Activated naive CD8-positive, alpha-beta T cell treated with anti-CD3 and anti-CD28 coated beads for 36 hours (primary cell): ENCODE measurements around the gene MISP. TPM values are rescaled to one million over a fixed set of nuclear protein-coding genes. Genes with fewer than 3 reads are reported as not detected.

Experiments
- DNase-seq: peaks from one replicate; pipeline ENCODE4 v3.0.0; 2021
- H3K27ac Mint-ChIP-seq: one replicate; pipeline ENCODE4 v1.8.0; 2022; ENCODE audit warnings: mild to moderate bottlenecking, moderate library complexity, mixed read lengths
- H3K27me3 Mint-ChIP-seq: one replicate; pipeline ENCODE4 v1.8.0; 2022; ENCODE audit warnings: mild to moderate bottlenecking, mixed read lengths
- H3K36me3 Mint-ChIP-seq: one replicate; pipeline ENCODE4 v1.8.0; 2021; ENCODE audit warnings: mild to moderate bottlenecking, mixed read lengths
- H3K4me1 Mint-ChIP-seq: one replicate; pipeline ENCODE4 v1.8.0; 2021; ENCODE audit warnings: mixed read lengths
- H3K4me3 Mint-ChIP-seq: one replicate; pipeline ENCODE4 v1.8.0; 2022; ENCODE audit warnings: mild to moderate bottlenecking, moderate library complexity, mixed read lengths
- H3K9me3 Mint-ChIP-seq: one replicate; pipeline ENCODE4 v1.8.0; 2022; ENCODE audit warnings: mixed read lengths
- total RNA-seq, 2 experiments: library from RNA; stranded (reverse); gene quantifications; one replicate each; pipeline ENCODE4 v1.2.3, GENCODE V29; 2021

MISP gene
- total RNA-seq, 2 experiments from 2014 or later = 0.10 TPM; not detected in 1

GRCh38 chr19:772063-772462, 21.2 kb downstream of the MISP start:
- Mint-ChIP-seq H3K4me3 (no peak overlapping the region), H3K36me3 (no peaks in the 10 kb centered on the region), H3K4me1 (peaks cover 3% of the 10 kb centered on the region)

DNA sequence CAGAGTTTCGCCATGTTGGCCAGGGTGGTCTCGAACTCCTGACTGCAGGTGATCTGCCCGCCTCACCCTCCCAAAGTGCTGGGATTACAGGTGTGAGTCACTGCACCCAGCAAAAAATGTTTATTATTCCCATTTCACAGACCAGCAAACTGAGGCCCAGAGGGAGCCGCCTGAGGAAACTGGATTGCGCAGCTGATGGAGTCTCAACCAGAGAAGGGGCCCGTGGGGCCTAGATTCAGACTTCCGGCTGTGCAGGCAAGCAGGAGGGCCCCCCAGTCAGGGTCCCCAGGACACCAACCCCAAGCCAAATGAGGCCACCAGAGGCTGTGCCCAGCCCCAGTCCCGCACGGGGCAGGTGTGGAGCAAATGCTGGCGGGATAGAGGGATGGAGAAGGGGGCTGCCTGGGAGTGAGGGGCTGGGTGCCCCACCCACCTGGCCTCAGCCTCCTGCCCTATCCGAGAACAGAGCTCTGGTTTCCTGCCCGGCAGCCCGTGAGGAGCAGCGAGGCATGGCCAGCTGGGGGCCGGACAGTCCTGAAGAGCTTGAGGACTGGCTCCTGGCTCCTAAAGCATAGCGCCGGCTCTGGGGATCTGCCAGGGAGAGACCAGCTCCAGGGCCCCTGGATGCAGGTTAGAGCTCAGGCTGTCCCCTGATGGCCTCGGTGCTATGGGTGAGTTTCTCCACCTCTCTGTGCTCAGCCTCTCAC, 22.0 kb downstream of the MISP start:
- no peak overlapping the region for H3K27ac Mint-ChIP-seq
- H3K36me3 Mint-ChIP-seq = no peaks in the 10 kb centered on the region
- H3K27me3 Mint-ChIP-seq = peaks cover 13% of the 10 kb centered on the region
- no peak overlapping the region for H3K4me3 Mint-ChIP-seq
- no peak for DNase-seq
- H3K9me3 Mint-ChIP-seq = no peaks in the 10 kb centered on the region
- peaks cover 3% of the 10 kb centered on the region for H3K4me1 Mint-ChIP-seq

More at GRCh38 chr19:772063-772462, 21.2 kb downstream of the MISP start:
- Mint-ChIP-seq H3K9me3 (no peaks in the 10 kb centered on the region), H3K27me3 (peaks cover 13% of the 10 kb centered on the region), H3K27ac (no peak overlapping the region)
- no peak for DNase-seq

- no peak for DNase-seq
- no peaks in the 10 kb centered on the region for H3K4me1 Mint-ChIP-seq
- H3K4me3 Mint-ChIP-seq = no peak overlapping the region
- no peak overlapping the region for H3K27ac Mint-ChIP-seq
- peaks cover 4% of the 10 kb centered on the region for H3K27me3 Mint-ChIP-seq
- no peaks in the 10 kb centered on the region for H3K9me3 Mint-ChIP-seq
- H3K36me3 Mint-ChIP-seq = no peaks in the 10 kb centered on the region
Measured at GRCh38 chr19:776549-776948, 25.6 kb downstream of the MISP start.

DNA sequence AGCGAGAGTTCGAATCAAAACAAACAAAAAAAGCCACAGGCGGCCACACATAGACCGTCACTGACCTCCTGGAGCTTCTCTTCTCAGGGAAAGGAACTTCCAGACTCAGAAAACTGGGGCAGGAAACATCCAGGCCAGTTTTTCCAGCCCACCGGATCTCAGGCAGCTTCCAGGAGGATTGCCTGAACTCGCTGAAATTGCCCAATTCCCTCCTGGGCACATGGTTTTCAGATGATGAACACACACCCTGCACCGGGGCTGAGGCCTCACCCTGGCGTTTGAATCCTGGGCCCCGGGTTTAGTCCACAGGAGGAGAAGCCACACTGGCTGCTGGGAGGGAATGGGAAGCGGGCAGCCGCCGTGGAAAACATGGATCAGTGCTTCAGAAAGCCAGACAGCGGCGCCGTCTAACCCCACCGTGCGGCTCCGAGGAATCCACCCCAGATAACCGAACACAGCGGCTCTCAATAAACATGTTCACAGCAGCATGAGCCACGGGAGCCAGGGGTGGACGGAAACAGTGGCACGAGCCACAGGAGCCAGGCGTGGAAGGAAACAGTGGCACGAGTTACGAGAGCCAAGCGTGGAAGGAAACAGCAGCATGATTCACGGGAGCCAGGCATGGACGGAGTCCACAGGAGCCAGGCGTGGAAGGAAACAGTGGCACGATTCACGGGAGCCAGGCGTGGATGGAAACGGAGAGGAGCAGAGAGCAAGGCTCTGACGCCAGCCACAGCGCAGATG, 28.2 kb downstream of the MISP start:
- no peak for DNase-seq
- H3K27ac Mint-ChIP-seq = no peak overlapping the region
- no peaks in the 10 kb centered on the region for H3K4me1 Mint-ChIP-seq
- H3K27me3 Mint-ChIP-seq = no peaks in the 10 kb centered on the region
- H3K9me3 Mint-ChIP-seq = no peaks in the 10 kb centered on the region
- no peak overlapping the region for H3K4me3 Mint-ChIP-seq
- no peaks in the 10 kb centered on the region for H3K36me3 Mint-ChIP-seq

GRCh38 chr19:780935-781334, 30.0 kb downstream of the MISP start:
- no peak for DNase-seq
- H3K27ac Mint-ChIP-seq = no peak overlapping the region
- H3K4me1 Mint-ChIP-seq = no peaks in the 10 kb centered on the region
- no peaks in the 10 kb centered on the region for H3K9me3 Mint-ChIP-seq
- H3K27me3 Mint-ChIP-seq = no peaks in the 10 kb centered on the region
- H3K36me3 Mint-ChIP-seq = no peaks in the 10 kb centered on the region
- H3K4me3 Mint-ChIP-seq = no peak overlapping the region

DNA sequence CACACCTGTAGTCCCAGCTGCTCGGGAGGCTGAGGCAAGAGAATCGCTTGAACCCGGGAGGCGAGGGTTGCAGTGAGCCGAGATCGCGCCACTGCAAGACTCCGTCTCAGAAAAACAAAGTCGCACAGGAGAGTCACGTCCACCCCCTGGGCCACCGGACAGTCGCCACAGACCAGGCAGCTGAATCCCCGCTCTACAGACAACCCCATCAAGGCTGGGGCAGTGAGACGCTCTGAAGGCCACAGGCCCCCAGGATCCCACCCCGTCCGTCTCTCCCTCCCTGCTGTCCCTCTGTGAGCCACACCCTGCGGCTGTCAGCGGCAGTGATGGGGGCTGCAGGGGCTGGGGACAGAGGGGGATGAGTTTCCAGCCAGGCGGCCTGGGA, 30.9 kb downstream of the MISP start:
- Mint-ChIP-seq H3K27me3 (no peaks in the 10 kb centered on the region), H3K27ac (no peak overlapping the region), H3K4me1 (no peaks in the 10 kb centered on the region), H3K4me3 (no peak overlapping the region), H3K9me3 (no peaks in the 10 kb centered on the region), H3K36me3 (no peaks in the 10 kb centered on the region)
- no peak for DNase-seq

- no peak overlapping the region for H3K4me3 Mint-ChIP-seq
- DNase-seq = no peak
- no peaks in the 10 kb centered on the region for H3K36me3 Mint-ChIP-seq
- H3K27me3 Mint-ChIP-seq = no peaks in the 10 kb centered on the region
- no peaks in the 10 kb centered on the region for H3K4me1 Mint-ChIP-seq
- no peak overlapping the region for H3K27ac Mint-ChIP-seq
- no peaks in the 10 kb centered on the region for H3K9me3 Mint-ChIP-seq
Measured at GRCh38 chr19:782185-782877, 31.4 kb downstream of the MISP start.

DNA sequence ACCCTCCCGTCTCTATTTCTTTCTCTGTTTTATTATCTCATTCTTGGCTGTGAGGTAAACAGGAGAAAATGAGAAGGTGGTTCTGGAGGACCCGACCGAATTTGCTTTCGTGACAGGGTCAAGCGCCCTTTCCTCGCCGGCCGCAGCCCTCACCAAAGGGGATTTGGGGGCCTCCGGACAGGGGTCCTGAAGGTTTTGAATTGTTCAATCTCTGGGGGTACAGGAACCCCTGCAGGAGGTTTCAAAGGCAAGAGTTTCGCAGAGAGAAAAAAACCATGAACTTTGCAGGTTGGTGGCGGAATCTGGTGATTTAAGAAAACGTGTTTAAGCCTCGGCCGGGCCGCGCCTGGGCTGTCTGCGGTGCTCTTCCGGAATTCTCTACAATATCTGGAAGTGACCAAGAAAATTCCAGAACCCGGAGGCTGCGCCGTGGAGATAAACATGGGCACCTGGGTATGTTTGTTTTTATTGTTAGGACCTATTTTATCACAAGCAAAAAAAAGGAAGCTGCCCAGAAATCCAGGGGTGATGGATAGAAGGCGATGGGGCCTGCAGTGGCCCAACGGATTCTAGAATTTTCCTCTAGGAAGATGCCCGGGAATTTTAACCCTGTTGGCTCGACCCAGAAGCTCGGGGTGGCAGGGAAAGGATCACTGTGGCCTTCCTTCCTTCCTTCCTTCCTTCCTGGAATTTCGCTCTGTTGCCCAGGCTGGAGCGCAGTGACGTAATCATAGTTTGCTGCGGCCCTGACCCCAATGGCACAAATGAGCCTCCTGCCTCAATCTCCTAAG, 32.2 kb downstream of the MISP start:
- Mint-ChIP-seq H3K27me3 (no peaks in the 10 kb centered on the region), H3K9me3 (no peaks in the 10 kb centered on the region), H3K27ac (no peak overlapping the region), H3K4me1 (no peaks in the 10 kb centered on the region), H3K4me3 (no peak overlapping the region), H3K36me3 (no peaks in the 10 kb centered on the region)
- DNase-seq = no peak

DNA sequence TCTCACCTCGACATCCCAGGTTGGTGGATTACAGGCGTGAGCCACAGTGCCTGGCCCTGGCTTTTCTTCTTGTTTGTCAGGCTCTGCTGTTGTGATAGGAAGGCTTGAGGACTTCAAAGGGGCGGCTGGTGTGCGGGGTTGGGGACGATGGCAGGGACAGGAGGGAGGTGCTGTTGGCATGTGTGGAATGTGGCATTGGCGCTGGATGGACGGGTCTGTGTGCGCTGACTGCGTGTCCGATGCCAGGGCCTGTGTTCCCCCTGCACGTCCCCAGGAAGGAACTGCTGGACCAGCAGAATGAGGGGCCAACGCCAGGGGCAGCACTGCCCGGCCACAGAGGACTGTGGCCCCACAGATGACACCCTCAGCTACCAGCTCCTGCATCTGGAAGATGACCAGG, 33.6 kb downstream of the MISP start:
- H3K27ac Mint-ChIP-seq = no peak overlapping the region
- no peaks in the 10 kb centered on the region for H3K9me3 Mint-ChIP-seq
- H3K4me1 Mint-ChIP-seq = peaks cover 5% of the 10 kb centered on the region
- no peak for DNase-seq
- H3K27me3 Mint-ChIP-seq = peaks cover 4% of the 10 kb centered on the region
- no peaks in the 10 kb centered on the region for H3K36me3 Mint-ChIP-seq
- no peak overlapping the region for H3K4me3 Mint-ChIP-seq

- H3K4me1 Mint-ChIP-seq = peaks cover 5% of the 10 kb centered on the region
- no peaks in the 10 kb centered on the region for H3K9me3 Mint-ChIP-seq
- H3K27ac Mint-ChIP-seq = no peak overlapping the region
- peaks cover 12% of the 10 kb centered on the region for H3K27me3 Mint-ChIP-seq
- H3K36me3 Mint-ChIP-seq = no peaks in the 10 kb centered on the region
- peak overlapping the region; percentile 29 for H3K4me3 Mint-ChIP-seq
- no peak for DNase-seq
Measured at GRCh38 chr19:787536-787935, 36.6 kb downstream of the MISP start.

GRCh38 chr19:788686-788982, 37.7 kb downstream of the MISP start:
- Mint-ChIP-seq H3K4me1 (peaks cover 5% of the 10 kb centered on the region), H3K27me3 (peaks cover 12% of the 10 kb centered on the region), H3K9me3 (no peaks in the 10 kb centered on the region), H3K36me3 (no peaks in the 10 kb centered on the region), H3K4me3 (no peak overlapping the region), H3K27ac (no peak overlapping the region)
- no peak for DNase-seq

DNA sequence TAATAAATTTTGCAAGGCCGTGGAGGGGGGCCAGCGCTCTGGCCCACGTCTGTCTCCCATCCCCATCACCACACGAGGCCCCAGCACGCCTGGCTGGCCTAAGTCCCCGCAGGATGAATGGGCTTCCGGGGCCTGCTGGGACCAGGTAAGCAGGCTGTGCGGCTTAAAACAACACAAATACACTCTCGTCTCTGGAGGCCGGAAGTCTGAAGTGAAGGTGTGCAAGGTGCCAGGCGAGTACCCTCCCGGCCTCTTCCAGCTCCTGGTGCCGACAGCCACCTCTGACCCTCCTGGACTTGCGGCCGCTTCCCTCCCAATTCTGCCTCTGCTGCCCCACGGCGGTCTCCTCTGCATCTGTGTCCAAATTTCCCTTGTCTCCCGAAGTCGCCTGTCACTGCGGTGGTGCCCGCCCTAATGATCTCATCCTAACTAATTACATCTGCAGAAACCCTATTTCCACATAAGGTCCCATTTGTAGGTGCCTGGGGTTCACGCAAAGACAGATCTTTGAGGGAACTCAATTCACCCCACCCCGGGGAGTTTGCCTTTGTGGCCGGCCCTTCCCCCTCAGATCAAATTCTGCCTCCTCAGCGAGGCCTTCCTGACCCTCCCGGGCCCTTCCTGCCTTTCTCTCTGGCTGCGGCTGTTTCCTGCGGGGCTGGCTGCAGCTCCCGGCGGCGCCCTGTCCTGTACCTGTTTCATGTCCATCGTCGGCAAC, 38.2 kb downstream of the MISP start:
- no peaks in the 10 kb centered on the region for H3K9me3 Mint-ChIP-seq
- no peaks in the 10 kb centered on the region for H3K36me3 Mint-ChIP-seq
- no peak overlapping the region for H3K4me3 Mint-ChIP-seq
- no peak for DNase-seq
- peak overlapping the region; percentile 40 for H3K27ac Mint-ChIP-seq
- peaks cover 5% of the 10 kb centered on the region for H3K4me1 Mint-ChIP-seq
- peaks cover 12% of the 10 kb centered on the region for H3K27me3 Mint-ChIP-seq

GRCh38 chr19:789701-790060, 38.8 kb downstream of the MISP start:
- no peaks in the 10 kb centered on the region for H3K9me3 Mint-ChIP-seq
- no peaks in the 10 kb centered on the region for H3K36me3 Mint-ChIP-seq
- no peak overlapping the region for H3K4me3 Mint-ChIP-seq
- H3K4me1 Mint-ChIP-seq = peaks cover 5% of the 10 kb centered on the region
- no peak overlapping the region for H3K27ac Mint-ChIP-seq
- H3K27me3 Mint-ChIP-seq = peaks cover 12% of the 10 kb centered on the region
- no peak for DNase-seq

- H3K36me3 Mint-ChIP-seq = no peaks in the 10 kb centered on the region
- no peak for DNase-seq
- peaks cover 12% of the 10 kb centered on the region for H3K27me3 Mint-ChIP-seq
- H3K27ac Mint-ChIP-seq = no peak overlapping the region
- H3K4me1 Mint-ChIP-seq = peaks cover 5% of the 10 kb centered on the region
- no peak overlapping the region for H3K4me3 Mint-ChIP-seq
- no peaks in the 10 kb centered on the region for H3K9me3 Mint-ChIP-seq
Measured at GRCh38 chr19:791007-791566, 40.2 kb downstream of the MISP start.
